NCI-H2107 treated with DMSO at 0.1 percent for 48 hours (cell line): Measurements from ENCODE around the gene CD7.

Experiments used
- DNase-seq: peaks from one replicate; lab custom pipeline; 2025; ENCODE audit not compliant: unreplicated experiment; lab: John Stamatoyannopoulos, UW

Gene CD7

GRCh38 chr17:82328994-82329507 lies 11.6 kb upstream of the CD7 start:
- no peak for DNase-seq

DNA sequence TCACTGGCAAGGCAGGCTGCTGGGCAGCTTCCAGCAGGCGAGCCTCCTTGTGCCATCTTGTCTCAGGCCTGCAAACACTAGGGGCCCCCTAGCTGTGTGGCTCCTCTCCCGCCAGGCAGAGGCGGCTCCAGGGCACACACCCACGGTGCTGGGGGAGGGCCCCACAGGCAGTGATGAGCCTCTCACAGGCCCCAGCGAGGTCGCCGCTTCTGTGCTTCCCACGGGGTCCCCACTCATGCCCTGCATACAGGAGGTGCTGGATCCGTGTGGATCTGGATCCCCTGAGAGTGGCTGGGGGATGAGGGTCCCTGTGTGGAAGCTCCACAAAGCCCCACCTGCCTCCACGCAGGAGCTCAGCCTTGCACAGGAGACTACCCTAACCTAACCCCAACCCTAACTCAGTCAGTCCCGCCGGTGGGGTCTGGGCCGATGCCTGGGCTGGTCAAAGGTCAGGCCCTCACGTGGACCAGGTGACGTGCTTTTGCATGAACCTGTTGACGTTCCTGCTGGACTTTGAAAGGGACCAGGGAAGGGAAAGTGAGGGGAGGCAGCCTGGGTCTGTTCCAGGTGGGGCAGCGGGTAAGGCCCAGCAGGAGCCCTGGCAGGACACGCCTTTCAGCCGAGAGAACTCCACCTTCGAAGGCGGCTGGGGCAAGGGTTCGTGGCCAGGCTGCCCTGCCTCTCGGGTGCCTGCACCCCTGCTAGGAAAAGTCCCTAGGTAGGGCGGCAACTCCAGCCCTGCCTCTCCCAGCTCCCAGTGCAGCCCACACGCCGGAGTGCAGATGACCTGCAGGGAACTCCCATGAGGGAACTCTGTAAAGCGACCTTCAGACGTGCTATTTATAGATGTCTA lies 11.0 kb upstream of the CD7 start:
- no peak for DNase-seq

DNA sequence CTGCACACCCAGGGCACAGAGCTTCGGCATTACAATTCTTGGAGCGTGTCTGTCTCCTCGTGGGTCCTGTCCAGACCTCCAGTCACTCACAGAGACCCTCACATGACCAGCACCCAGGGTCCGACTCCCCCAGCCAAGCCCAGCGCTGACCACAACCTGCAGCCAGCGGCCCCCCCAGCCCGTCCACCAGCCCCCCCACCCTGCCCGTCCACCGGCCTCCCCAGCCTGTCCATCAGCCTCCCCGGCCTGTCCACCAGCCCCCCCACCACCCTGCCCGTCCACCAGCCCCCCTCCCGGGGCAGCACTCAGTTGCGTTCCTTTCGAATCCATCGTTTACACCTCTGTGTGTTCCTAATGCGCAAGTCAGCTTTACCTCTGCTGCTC lies 10.3 kb upstream of the CD7 start:
- no peak for DNase-seq

- DNase-seq: no peak
Observed at GRCh38 chr17:82327289-82327688, 9.9 kb upstream of the CD7 start.

GRCh38 chr17:82325286-82326180 lies 8.1 kb upstream of the CD7 start:
- DNase-seq: no peak

DNA sequence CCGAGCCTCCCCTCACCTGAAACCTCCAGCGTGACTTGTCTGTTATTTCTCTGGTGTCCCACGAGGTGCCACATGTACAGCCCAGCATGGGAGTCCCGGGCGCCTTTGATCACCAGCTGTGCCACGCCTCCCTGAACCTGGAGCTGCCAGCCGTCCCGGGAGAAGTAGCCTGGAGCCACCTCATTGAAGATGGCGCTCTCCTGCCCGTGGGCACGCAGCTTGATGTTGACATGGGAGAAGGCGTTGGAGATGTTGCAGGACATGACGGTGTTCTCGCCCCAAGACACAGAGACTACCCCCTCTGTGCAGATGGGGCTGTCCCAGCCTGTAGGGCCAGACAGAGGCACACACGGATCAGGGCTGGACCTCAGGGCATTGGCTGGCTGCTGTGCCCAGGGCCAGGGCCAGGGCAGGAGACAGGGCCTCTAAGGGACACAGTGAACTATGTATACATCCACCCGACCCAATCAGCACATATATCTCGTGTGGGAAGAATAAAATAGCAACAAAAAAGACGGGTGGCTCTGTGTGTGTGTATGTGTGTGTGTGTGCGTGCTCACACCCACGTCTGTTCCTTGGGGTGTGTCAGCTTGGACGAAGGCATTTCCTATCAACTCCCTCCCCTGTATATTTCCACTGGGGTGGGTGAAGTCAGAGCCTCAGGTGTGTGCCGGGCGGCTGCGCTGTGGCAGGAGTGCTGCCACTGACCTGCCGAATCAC lies 7.3 kb upstream of the CD7 start:
- no peak for DNase-seq

- no peak for DNase-seq
Observed at GRCh38 chr17:82323514-82324234, 6.3 kb upstream of the CD7 start.

DNA sequence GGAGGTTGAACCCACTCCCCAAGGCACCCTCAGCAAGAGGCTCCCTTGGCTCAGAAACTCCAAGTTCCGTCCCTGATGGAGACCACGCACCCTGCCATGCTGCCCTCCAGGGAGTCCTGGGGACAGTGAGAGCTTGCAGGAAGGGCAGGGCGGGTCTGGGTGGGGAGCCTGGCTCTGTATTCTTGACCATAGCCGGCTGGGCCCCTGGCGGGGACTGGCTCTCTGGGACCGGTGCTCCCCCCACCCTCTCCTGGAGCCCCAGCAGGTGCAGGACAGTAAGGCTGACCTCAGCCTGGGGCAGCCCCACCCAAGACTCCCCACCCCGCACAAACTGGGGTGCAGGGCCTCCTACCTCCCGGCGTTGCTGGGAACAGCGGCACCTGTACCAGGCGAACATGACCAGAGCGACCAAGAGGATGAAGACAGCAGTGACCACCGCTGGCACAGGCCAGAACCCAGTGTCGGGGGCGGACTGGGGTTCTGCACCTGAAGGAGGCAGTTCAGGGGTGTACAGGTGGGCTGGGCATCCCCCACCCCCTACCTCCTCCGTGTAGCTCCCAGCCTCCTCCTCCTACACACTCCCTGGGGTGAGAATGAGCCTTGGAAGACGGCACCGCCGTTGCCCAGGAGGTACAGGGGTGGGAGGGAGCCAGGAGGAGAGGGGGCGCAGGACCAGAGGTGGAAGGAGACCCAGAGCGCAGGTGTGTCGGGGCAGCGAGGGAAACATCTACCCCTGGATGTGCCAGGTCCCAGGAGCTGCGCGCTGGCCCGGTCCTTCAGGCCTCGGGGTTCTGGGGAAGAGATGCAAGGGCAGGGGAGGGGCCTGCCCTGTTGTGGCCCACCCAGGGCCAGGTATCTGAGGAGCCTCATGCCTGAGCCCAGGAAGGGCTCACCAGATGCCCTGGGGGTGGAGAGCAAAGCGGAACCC lies 5.4 kb upstream of the CD7 start:
- no peak for DNase-seq

GRCh38 chr17:82321947-82322466 lies 4.6 kb upstream of the CD7 start:
- no peak for DNase-seq

GRCh38 chr17:82320956-82321927 lies 3.8 kb upstream of the CD7 start:
- no peak for DNase-seq

DNA sequence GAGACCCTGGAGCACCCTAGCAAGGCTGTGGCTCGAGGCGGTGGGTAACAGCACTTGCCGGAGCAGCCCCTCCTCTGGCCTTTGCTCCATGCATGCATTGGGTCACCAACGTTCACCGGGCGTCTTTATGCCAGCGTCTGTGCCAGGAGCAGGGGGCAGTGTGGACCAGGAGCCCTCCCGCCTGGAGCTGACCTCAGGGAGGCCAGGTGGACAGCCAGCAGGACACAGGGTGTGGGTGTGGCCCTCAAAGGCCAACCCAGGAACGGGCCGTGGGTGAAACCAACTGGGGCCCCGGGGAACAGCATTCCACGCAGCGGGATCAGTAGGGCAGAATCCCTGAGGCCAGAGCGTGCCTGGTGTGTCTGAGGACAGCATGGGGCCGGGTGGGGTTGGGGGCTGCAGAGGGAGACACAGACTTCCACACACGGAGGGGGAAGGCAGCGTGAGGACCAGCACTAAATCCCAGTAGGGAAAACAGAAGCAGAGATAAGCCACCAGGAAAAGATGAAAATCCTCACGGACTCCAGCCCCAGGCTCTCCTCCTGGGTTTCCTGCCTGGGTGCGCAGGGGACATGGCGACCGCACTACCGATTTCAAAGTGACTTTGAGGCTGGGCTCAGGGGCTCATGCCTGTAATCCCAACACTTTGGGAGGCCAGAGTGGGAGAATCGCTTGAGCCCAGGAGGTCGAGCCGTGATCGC lies 2.9 kb upstream of the CD7 start:
- DNase-seq: no peak

- no peak for DNase-seq
Observed at GRCh38 chr17:82319619-82320062, 2.2 kb upstream of the CD7 start.

GRCh38 chr17:82318772-82319606 lies 1.6 kb upstream of the CD7 start:
- DNase-seq: no peak

DNA sequence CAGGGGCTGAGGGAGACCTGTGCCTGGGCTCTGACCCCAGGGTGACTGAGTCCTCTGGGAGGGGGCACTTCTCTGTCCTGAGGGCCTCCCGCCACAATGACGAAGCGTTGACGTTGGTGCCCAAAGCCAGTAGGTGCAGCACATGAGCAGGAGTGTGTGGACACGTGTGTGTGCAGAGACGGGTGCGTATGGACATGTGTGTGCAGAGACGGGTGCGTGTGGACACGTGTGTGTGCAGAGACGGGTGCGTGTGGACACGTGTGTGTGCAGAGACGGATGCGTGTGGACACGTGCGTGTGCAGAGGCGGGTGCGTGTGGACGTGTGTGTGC lies 726 bp upstream of the CD7 start:
- DNase-seq: no peak

DNA sequence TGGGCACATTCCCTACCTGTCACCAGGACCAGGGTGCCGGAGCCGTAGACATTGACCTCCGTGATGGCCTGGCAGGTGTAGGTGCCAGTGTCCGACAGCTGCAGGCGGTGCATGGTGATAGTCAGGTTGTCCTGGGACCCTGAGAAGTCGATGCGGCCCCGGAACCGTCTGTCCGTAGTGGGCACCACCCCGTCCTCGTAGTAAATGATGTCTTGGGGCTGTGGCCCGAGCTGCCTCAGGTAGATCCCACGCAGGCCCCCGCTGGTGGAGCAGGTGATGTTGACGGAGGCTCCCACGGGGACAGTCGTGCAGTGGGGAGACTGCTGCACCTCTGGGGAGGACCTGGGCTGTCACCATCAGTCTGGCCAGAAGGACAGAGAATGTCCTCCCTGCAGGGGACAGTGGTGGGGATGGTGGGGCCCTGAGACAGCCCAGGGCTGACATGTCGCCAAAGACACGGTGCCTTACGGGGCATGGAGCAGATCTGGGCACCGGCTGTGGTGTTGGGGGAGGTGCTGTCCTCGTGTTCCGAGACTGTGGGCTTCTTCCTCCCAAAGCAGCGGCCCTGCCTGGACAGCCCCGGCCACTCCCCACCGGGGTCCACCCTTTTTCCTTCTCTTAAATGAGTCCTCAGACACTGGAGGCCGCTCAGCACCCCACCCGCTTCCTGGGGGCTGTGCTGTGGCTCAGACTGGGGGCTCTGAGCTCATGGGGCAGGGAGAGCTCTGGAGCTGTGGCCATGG lies 586 bp downstream of the CD7 start:
- no peak for DNase-seq
